Stromal cell of bone marrow (primary cell): ENCODE measurements around the gene ERRFI1.
A peak's percentile ranks its signal among the peaks of the same experiment; 100 is the strongest.

ENCODE experiments used
- DNase-seq: peaks from one replicate; pipeline ENCODE4 v3.0.0-alpha.2; 2012; ENCODE audit warnings: low read depth

ERRFI1 gene

DNA sequence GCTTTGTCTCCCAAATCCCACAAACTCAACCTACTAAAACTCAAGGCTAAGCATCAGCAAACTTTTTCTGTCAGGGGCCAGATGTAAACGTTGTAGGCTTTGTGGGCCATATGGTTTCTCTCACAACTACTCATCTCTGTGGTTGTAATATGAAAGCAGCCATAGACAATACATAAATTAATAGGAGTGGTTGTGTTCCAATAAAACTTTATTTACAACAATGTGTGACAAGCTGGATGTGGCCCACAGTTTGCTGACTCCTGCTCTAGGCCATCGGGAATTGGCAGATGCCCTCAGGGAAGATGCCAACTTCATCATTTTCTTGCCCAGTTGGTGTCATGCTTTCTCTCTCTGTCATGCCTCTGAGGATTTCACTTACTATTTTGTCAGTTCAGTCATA, 17.5 kb upstream of the ERRFI1 start:
- no peak for DNase-seq

DNA sequence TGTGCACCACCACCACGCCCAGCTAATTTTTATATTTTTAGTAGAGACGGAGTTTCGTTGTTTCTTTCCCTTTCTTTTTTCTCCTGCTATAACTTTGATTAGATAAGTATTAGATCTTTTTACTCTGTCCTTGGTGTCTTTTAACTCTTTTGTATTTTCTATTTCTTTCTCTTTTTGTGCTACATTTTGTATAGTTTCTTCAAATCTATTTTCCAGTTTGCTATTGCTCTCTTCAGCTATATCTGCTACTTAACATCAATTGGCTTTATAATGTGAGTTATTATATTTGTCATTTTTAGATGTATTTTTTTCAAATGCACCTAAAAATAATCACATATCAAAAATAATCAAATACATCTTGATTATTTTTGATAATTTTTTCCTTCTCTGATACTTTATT, 16.0 kb upstream of the ERRFI1 start:
- no peak for DNase-seq

DNA sequence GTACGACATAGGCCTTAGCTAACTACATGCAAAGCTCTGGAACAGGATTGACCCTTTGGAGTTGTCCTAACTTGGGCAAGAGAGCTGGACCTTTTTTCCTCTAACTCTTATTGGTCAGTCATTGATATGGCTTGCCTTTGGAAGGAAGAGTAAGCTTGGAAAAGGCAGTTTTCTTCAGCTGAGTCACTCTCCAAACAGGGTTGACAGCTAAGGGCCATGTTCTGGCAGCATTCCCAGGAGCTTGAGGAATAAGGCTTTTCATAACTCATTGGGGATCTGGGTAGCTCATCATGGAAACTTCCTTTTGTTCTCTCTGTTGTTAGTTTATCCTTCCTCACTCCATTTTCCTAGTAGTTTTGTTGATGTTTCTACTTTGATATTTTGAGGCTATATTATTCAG, 14.5 kb upstream of the ERRFI1 start:
- peak; percentile 100 for DNase-seq

DNA sequence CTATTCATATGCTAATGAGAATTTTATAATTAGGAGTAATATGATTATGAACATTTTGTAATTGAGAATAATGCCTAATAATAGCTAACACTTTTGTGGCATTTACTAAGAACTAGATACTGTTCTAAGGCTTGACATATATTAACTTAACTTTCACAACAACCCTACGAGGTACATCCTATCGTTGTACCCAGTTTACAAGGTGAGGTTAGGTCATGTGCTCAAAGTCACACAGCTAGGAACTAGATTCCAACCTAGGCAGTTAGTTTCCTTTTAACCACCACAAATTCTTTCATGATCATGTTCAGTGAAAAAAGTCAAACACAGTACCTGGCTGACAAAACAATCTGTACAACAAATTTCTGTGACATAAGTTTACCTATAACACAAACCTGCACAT, 13.0 kb upstream of the ERRFI1 start:
- DNase-seq: no peak

DNA sequence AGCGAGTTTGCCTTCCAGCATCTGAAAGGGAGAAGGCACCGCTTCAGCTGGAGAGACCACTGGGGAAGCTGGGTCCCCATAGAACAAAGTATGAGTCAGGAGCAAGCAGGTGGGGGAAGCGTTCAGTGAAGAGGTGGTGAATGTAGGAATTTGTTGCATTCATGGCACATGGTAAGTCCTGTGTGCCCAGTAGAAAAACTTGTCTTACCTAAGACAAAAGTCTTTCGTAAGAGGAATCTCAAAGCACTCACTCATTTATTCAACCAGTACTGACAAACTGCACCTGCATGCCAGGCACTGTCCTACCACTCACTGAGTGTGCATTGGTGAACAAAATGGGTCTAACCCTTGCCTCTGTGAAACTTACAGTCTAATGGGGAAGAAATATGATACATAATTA, 9.2 kb upstream of the ERRFI1 start:
- no peak for DNase-seq

DNA sequence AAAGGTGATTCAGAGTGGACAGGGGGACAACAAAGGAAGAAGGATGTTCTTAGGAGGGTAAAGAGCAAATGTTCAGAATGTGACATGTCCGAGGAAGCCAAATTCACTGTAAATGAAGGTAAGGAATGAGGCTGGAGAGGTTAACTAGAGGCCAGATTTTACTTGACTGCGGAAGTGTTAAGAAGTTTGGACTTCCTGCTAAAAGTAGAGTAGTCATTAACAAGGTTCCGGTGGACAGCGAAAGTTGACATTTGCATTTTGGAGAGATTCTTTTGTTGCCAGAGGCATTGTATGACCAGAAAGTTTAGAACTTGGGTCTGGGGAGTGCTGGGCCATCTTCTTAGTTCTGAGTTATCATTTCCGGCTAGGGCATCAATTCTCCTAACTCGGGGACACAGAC, 7.2 kb upstream of the ERRFI1 start:
- DNase-seq: no peak

DNA sequence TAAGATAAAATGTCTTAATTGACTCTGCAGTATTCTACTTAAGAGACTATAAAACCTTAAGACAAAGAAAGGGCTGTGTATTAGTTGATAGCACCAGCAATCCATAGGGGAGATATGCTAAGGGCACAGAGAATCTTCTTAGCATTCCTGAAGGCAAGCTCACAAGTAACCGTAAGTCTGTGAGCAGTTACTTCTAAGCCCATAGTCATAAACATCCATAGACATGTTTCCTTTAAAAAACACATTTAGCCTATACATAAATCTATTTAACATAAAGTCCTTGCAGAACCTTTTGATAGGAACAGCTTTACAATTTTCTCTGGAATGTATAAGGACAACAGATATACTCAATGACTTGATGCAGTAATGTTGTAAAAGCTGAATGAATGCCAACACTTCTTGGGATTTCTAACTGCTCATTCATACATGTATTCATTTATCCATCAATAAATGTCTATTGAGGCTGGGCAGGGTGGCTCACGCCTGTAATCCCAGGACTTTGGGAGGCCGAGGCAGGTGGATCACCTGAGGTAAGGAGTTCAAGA, 6.3 kb upstream of the ERRFI1 start:
- DNase-seq: no peak

DNA sequence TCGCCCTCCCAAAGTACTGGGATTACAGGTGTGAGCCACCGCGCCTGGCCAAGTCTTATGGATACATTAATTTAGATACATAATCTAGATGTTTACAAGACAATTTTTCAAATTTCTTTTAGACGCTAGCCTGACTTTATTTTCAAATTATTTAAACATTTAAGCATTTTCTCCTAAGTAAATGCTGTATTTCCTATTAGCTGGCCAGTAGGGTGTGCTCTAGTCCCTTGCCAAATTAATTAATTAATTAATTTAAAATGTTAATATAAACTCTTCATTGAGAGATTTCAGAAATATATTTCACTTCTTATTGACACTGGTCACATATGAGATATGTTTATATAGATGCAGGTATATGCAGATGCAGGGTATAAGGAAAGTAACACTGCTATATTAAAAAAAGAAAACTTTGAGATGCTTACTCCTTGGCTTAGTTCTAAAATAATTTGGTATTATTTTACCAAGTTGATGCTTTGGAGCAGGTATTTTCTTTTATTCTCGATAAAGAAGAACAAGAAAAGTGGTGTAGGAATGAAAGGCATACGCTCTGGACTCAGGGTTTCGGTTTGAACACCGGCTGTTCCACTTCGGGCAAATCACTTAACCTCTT, 5.2 kb upstream of the ERRFI1 start:
- DNase-seq: no peak

DNA sequence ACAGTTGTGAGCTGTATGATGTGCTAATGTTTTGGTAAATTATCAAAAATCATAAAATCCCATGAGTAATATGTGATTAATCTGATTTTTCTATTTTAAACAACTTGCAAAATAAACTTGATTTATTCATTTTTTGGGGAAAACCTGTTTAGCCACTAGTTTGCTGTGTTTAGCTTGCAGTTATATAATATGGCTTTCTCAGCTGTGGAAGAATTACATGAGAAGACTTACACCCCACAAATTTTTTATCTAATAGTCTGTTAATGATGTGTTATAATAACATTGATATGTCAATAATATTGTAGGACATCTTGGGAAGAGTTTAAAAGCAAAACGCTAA, 2.4 kb upstream of the ERRFI1 start:
- no peak for DNase-seq

DNA sequence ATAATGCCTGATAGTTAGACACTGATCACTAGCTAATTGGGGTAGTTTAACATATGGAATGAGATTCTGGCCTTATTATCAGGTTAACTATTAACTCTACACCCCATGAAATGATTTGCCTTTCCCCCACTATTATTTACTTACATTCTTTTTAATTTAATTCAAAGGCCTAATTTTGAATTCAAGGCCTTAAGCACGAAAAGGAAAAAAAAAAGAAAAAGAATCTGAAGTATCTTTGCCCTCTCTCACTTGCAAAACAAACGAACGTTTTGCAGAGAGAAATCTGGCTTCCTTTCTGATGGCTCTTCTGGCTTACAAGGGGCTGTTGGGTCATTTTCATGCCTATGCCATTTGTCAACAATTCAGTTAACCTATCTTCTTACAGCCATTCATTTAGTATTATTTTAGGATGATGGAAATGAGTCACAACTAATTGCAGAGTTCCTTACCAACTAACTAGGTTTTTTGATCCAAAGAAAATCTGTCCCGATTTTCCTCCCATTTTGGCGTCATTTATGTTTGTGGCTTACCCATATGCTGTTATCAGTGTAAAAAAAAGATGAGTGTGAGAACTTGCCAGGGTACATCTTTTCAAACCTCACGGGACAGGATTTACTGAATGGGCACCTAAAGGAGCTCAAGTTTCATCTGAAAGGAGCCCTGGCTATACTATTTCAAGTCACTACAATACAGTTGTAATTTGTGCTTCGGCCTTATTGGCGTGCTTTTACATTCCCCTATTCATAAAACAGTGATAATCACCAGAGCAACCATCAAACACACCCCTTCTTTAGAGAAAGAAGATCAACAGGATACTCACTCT, 1.9 kb upstream of the ERRFI1 start:
- DNase-seq: peak; percentile 89

DNA sequence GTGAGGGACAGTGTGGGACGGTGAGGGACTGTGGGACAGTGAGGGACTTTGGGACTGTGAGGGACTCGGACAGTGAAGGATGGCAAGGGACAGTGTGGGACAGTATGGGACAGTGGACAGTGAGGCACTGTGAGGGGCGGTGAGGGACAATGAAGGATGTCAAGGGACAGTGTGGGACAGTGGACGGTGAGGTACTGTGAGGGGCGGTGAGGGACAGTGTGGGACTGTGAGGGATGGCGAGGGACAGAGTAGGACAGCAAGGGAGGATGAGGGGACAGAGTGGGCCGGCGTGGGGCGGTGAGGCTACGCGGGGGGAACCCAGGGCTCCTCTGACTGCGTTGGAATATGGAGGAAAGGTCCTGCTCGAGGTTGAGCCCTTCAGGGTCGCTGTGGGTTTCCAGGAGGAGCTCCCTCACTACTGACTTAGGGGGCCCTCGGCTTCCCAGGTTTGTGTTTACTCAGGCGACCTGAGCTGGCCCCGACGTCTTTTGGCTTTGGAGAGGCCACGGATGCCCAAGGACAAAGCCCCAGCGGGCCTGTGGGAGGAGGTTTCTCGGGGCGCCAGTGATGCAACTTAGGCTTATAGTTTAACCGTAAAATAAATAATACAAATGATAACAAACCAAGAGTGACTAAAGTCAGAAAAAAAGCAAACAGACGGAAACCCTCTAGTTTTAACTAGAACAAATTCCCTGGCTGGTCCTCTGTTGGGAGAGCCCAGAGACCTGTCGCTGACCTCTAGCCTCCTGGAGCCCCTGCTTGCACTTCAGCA, 1.1 kb upstream of the ERRFI1 start:
- DNase-seq: no peak

DNA sequence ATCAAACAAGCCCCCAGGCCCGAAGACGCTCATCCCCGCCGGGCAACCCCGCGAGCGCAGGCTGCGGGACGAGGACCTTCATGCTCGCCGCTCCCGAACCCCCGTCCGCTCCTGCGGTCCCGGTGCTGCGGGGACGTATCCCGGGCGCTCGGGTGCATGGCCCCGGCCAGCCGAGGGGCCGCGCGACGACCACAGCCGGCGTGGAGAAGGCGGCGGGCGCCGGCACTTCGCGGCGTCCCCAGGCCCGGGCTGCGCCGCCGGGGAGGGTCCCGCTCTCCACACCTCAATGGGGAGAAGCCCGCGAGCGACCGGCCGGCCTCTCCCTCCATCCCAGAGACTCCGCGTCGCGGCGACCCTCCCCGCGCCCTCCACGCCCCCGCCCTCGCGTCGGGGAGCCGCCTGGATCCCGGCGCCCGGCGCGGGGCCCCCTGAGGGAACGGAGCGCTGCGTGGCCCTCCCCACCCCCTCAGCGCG, 401 bp downstream of the ERRFI1 start:
- DNase-seq: no peak

DNA sequence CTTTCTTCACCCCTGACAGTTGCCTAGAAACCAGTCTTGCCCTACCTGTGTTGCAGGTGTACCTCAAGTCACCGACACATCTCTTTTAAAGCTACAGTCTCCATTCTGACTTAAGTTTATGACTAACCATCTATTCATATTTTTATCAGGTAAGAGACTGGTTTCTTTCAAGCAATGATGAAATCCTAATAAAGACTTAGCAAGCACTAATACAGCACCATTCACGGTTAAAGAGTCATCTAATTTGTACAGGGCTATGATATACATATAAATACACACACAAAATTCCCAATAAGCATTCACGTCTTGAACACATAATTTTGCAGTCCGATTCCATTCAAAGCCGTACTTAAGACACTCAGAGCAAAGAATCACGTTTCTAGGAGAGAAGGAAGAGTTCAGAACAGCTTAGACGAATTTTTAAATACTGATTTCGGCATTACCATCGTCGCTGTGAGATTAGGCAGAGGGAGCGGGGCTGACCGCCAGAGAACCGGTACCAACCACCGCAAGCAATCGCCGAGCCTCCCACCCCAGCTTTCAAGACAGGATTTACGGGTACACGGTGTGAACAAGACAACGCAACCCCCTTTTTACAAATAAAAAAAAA, 943 bp downstream of the ERRFI1 start:
- no peak for DNase-seq

DNA sequence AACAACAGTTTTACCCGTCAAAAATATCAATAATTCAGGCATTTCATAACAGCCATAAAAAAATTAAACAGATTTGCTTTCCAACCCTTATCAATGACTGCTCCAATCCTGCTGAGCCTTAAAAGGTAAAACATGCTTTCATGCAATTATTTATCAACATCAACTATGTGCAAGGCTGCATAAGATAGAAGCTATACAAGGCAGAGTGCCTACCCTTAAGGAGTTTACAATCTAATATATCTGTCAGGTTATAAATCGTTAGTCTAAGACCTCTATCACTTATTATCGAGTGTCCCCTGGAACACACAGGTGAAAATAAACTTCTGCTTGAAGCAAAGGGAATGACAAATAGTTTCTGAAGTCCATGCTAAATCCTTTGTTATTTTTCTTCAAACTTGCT, 1.8 kb downstream of the ERRFI1 start:
- no peak for DNase-seq

DNA sequence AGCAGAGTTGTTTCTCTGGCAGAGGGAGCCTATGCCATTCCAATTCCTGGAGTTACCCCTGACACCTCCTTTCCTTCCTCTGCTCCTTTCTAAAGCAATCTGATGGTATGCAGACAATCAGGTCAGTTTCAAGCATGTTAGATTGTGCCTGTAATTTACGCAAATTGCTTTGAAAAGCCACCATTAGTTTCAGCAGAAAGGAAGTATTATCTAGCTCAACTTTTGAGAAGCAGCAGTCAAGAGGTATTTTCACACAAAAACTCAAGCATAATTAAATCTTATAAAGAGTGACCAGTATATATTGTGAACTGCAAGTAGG, 2.2 kb downstream of the ERRFI1 start:
- no peak for DNase-seq

DNA sequence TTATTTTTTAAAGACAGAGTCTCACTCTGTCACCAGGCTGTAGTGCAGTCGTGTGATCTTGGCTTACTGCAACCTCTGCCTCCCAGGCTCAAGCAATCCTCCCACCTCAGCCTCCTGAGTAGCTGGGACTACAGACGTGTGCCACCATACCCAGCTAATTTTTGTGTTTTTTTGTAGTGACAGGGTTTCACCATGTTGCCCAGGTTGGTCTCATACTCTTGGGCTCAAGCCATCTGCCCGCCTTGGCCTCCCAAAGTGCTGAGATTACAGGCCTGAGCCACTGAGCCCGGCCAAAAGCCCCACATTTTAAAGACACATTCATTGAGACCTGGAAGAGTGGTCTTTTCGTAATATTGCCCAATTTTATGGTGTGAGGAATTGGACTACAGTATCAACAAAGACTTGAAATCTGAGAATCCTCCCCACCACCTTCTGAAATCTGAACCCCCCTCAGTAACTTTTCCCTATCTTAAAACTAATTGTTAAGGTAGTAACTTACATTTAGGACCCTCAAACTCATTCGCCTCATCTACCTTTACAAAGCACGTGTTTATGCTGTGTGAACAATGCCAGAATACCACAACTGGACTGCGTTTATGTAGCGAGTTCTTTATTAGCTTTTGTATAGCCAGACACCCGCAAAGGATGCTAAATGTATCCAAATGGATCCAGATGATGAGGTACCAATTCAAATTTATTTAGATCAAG, 2.7 kb downstream of the ERRFI1 start:
- DNase-seq: no peak

DNA sequence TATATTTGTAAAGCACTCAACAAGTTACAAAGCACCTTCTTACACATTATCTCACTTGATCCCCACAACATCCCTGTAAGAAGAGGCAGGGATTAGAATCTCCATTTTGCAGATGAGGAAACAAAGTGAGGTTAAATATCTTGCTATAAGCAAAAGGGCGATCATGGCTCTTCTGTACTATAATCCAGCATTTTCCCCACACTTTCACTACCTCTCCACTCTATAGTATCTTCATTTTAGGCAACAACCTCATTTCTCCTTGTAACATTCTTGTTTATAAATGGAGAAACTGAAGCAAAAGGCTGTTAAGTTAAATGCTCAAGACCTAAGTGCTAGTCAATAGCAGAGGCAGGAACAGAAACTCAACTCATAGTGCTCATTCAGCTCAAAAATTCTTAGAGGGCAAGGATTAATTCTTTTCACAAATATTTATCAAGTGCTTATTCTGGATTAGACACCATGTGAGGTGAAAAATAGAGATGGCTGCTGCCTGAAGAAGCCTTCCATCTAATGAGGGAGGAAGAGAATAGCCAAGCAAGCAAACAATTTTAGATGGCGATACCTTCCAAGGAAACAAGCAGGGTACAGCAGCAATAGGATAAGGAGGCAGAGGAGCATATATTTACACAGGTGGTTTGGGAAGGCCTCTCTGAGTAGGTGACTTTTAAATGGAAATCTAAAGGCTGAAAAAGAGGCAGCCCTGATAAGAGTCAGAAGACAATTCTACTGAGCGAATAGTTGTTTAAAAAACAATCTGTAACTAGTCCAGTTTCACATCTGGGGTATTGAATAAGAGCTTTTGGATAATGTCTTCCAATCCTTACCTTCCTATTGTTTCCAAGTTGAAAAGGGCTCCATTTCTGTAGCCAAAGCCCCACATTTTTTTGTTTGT, 3.5 kb downstream of the ERRFI1 start:
- DNase-seq: no peak

DNA sequence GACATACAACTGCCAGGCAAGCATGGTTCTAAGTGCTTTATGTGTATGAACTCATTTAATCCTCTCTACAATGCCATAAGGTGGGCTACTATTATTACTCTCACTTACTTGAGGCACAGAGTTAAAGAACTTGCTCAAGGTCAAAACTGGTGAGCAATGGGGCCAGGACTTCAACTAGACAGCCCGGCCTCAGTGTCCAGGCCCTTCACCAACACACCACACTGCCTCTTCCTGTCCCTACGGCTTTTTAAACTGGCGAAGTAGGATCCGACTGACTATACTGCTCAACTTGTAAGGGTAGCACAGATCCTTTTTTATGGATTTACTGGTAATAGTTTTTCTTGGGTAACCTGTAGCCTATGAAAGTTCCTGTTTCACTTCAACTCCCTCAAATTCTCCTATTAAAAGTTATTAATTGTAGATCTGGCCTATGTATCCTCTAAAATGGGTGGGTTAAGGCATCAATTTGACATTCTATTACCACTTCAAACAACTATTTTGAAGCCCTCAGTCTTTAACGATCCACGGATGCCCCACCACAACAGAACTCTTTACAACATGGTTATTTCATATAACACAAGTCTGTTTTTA, 4.3 kb downstream of the ERRFI1 start:
- DNase-seq: no peak

DNA sequence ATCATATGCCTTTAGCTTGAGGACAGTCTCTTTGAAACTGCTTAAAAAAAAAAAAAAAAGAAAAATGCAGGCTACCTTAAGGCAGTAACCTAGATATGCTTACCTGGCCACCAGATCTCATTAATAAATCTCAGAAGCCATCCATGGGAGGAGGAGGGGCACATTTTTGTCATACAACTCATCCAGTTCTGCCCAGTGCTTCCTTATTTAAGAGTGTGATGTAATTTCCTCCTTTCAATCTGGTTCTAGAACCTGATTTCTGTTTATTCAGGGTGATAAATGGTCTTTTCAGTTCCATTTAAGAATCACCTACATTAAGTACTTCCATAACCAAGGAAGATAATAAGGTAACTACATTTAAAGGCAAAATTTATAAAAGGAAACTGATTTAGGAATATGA, 6.1 kb downstream of the ERRFI1 start:
- DNase-seq: no peak

DNA sequence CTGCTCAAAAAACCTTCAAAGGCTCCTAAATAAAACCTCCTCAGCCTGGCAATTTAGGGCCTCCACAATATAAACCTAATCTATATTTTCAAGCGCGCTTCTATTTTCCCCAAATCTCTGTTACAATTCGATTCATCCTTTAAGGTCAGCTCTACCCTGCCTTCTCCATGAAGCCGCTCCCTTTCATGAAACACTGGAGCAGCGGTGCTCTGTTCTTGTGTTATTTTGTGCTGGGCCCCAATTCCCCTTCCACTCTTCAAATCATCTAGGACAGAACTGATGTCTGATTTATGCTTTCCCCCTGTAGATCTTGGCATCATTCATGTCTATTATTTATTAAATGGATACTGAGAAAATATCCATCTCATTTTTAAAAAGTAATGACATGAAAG, 6.9 kb downstream of the ERRFI1 start:
- no peak for DNase-seq
